Astrocyte (in vitro differentiated cells and primary cell): Measurements from ENCODE around the gene CSPG5. TPM values are rescaled to one million over a fixed set of nuclear protein-coding genes. Genes with fewer than 3 reads are reported as not detected.
A peak's percentile ranks its signal among the peaks of the same experiment; 100 is the strongest.

Experiments used
- DNase-seq: peaks from one replicate; pipeline ENCODE4 v3.0.0-alpha.2; 2010; ENCODE audit warnings: low read depth
- FAIRE-seq: peaks from 2 replicates; lab custom pipeline; 2011; peaks lifted over from hg19 to GRCh38; lab: Jason Lieb, UNC
- H2AFZ ChIP-seq: 2 replicates; pipeline ENCODE4 v1.6.0; 2012; ENCODE audit warnings: low read depth, low read length, inconsistent platforms
- H3K27ac ChIP-seq: 2 replicates; pipeline ENCODE4 v1.5.1; 2011; ENCODE audit warnings: low read depth, low read length, inconsistent platforms
- H3K27me3 ChIP-seq: 2 replicates; pipeline ENCODE4 v1.6.0; 2011; ENCODE audit warnings: low read length, inconsistent platforms; ENCODE audit not compliant: insufficient read depth
- H3K36me3 ChIP-seq: 2 replicates; pipeline ENCODE4 v1.5.1; 2011; ENCODE audit warnings: low read length, inconsistent platforms; ENCODE audit not compliant: insufficient read depth
- H3K4me1 ChIP-seq: 2 replicates; pipeline ENCODE4 v1.5.1; 2011; ENCODE audit warnings: low read length, inconsistent platforms; ENCODE audit not compliant: insufficient read depth
- H3K4me2 ChIP-seq: 2 replicates; pipeline ENCODE4 v1.6.0; 2012; ENCODE audit warnings: low read length, inconsistent platforms
- H3K4me3 ChIP-seq: 2 replicates; pipeline ENCODE4 v1.5.1; 2011; ENCODE audit warnings: low read depth, mild to moderate bottlenecking, low read length, inconsistent platforms; ENCODE audit not compliant: insufficient read depth
- H3K79me2 ChIP-seq: 2 replicates; pipeline ENCODE4 v1.6.0; 2012; ENCODE audit warnings: mild to moderate bottlenecking, low read length, inconsistent platforms; ENCODE audit not compliant: insufficient read depth
- H3K9ac ChIP-seq: 2 replicates; pipeline ENCODE4 v1.6.0; 2012; ENCODE audit warnings: mild to moderate bottlenecking, low read length, inconsistent platforms
- H3K9me3 ChIP-seq: 2 replicates; pipeline ENCODE4 v1.5.1; 2012; ENCODE audit warnings: low read depth, mild to moderate bottlenecking, low read length, inconsistent platforms; ENCODE audit not compliant: insufficient read depth
- H4K20me1 ChIP-seq: 2 replicates; pipeline ENCODE4 v1.6.0; 2012; ENCODE audit warnings: low read length, inconsistent platforms; ENCODE audit not compliant: insufficient read depth
- H3K27ac Mint-ChIP-seq: one replicate; pipeline ENCODE4 v1.8.0; 2021; ENCODE audit warnings: mild to moderate bottlenecking, mixed read lengths; ENCODE audit not compliant: unreplicated experiment
- H3K27me3 Mint-ChIP-seq: one replicate; pipeline ENCODE4 v1.8.0; 2021; ENCODE audit warnings: low read depth, mixed read lengths; ENCODE audit not compliant: unreplicated experiment
- H3K36me3 Mint-ChIP-seq: one replicate; pipeline ENCODE4 v1.8.0; 2021; ENCODE audit warnings: low read depth, mixed read lengths; ENCODE audit not compliant: unreplicated experiment
- H3K4me1 Mint-ChIP-seq: one replicate; pipeline ENCODE4 v1.8.0; 2021; ENCODE audit warnings: low read depth, mixed read lengths; ENCODE audit not compliant: unreplicated experiment
- H3K4me3 Mint-ChIP-seq: one replicate; pipeline ENCODE4 v1.8.0; 2021; ENCODE audit warnings: mild to moderate bottlenecking, moderate library complexity, mixed read lengths; ENCODE audit not compliant: unreplicated experiment
- H3K9me3 Mint-ChIP-seq: one replicate; pipeline ENCODE4 v1.8.0; 2021; ENCODE audit warnings: mild to moderate bottlenecking, mixed read lengths; ENCODE audit not compliant: unreplicated experiment
- CTCF ChIP-seq: IDR thresholded peaks from 2 replicates; pipeline ENCODE4 v1.5.1; 2011; ENCODE audit warnings: low read depth, mild to moderate bottlenecking, inconsistent platforms, low read length, moderate library complexity; ENCODE audit not compliant: insufficient read depth
- EZH2 ChIP-seq: IDR thresholded peaks from 2 replicates; pipeline ENCODE4 v1.6.1; 2012; ENCODE audit warnings: mild to moderate bottlenecking, low read length, inconsistent platforms; ENCODE audit not compliant: insufficient read depth
- total RNA-seq: library from RNA; stranded (reverse); gene quantifications from 2 replicates; pipeline ENCODE4 v1.2.1, GENCODE V29; 2021

CSPG5 gene
- total RNA-seq, 1 donor from 2014 or later = 1.2 TPM

DNA sequence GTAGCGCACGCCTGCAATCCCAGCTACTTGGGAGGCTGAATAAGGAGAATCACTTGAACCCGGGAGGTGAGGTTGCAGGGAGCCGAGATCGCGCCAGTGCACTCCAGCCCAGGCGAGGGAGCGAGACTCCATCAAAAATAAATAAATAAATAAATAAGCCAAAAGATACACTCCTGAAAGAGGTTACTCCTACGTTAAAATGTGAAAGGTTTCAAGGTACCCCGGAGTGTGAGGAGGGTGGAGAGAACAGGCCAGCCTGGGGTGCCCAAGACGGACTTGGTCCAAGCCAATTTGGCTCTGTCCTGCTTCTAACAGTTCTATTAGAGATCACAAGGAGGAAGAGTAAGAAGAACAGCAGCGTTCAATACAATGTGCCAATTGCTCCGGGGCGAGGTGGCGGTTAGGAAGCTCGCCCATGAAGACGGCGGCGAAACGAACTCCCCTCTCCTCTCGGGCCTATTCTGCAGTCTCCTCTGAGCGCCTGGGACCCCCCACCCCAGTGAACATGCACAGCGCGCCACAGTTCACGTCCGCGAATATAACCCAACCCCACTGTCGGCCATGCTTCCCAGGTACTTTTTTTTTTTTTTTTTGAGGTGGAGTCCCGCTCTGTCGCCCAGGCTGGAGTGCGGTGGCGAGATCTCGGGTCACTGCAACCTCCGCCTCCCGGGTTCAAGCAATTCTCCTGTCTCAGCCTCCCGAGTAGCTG, 66.1 kb downstream of the CSPG5 start:
- peak overlapping the region; percentile 91 for H3K9ac ChIP-seq
- peak overlapping the region; percentile 96 for H3K27ac ChIP-seq
- peak overlapping the region; percentile 88 for H3K4me2 ChIP-seq
- H3K27me3 Mint-ChIP-seq = peaks cover 2% of the 10 kb centered on the region
- H3K4me3 Mint-ChIP-seq = peak overlapping the region; percentile 98
- peak overlapping the region; percentile 97 for H2AFZ ChIP-seq
- TF ChIP-seq EZH2 = no peak
- TF ChIP-seq CTCF = no peak
- H3K27ac Mint-ChIP-seq = peak overlapping the region; percentile 92
- peak overlapping the region; percentile 85 for H3K4me3 ChIP-seq
- peaks cover 4% of the 10 kb centered on the region for H3K36me3 Mint-ChIP-seq
- H3K9me3 ChIP-seq = no peaks in the 10 kb centered on the region
- peaks cover 4% of the 10 kb centered on the region for H4K20me1 ChIP-seq
- DNase-seq (no peak), FAIRE-seq (no peak)
- H3K36me3 ChIP-seq = peaks cover 15% of the 10 kb centered on the region
- H3K27me3 ChIP-seq = no peaks in the 10 kb centered on the region
- peaks cover 8% of the 10 kb centered on the region for H3K4me1 Mint-ChIP-seq
- peaks cover 39% of the 10 kb centered on the region for H3K79me2 ChIP-seq
- H3K4me1 ChIP-seq = peaks cover 7% of the 10 kb centered on the region
- no peaks in the 10 kb centered on the region for H3K9me3 Mint-ChIP-seq

Other genes with a start within 250 kb of the CSPG5 start
- 40.3 and 40.4 TPM in 2 replicates for gene PTPN23, start 197.8 kb downstream of the CSPG5 start, total RNA-seq
- 47.9 TPM in 2 replicates for gene SCAP, start 102.9 kb downstream of the CSPG5 start, total RNA-seq
- gene ELP6, start 65.2 kb downstream of the CSPG5 start, total RNA-seq = 27.6 and 31.5 TPM in 2 replicates
- gene SMARCC1, start 203.0 kb upstream of the CSPG5 start, total RNA-seq = 131 and 146 TPM in 2 replicates
- 50.0 and 50.5 TPM in 2 replicates for gene DHX30, start 224.3 kb upstream of the CSPG5 start, total RNA-seq